Measurements from ENCODE around the gene FRMD1. TPM values are rescaled to one million over a fixed set of nuclear protein-coding genes. Genes with fewer than 3 reads are reported as not detected.

The FRMD1 gene
- total RNA-seq, 4 donors from 2014 or later: 35.4 to 86.4 (median 47.7) TPM

DNA sequence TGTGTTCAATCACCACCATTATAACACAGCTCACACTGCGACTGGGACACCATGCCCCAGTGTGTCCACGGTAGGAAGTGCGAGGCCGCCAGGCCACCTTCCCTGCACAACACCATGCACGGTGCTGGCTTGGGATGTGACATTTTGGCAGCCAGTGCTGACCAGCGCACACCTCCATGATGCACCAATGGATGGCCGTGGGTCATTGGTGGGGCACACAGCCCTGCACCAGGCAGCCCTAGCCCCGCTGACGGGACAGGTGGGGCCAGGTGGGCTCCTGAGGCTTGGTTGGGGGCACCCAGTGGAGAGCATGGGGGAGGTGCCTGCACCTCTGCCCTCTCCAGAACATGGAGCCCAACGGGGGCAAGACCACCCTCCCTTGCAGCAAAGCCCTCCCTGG lies 18.2 kb upstream of the FRMD1 start:
- no peak for TF ChIP-seq POLR2AphosphoS5 (IDR thresholded peaks at IDR 0.05)
- 94% methylated on average over 7 of the region's 10 CpGs; no CpG with 5 or more reads in 1 of the 2 donors for WGBS, 2 donors (ENCODE audit: low coverage in 1 of 2)
- peaks cover 33% of the 10 kb centered on the region for H3K27me3 ChIP-seq
- H3K4me1 ChIP-seq: peaks cover 0 to 15% (median 5%) of the 10 kb centered on the region in 4 donors
- no peak for DNase-seq
- in situ Hi-C loops (cut with MboI; ENCODE audit: low pct_ligation_motif_present in 1 of 4, low pct_unique_long_range_greater_than_20kb in 1 of 4, low sequenced_read_pairs in 3 of 4): no loop called here
- H3K36me3 ChIP-seq: no peaks in the 10 kb centered on the region
- no peak overlapping the region for H3K4me3 ChIP-seq
- H3K9me3 ChIP-seq: no peaks in the 10 kb centered on the region
- intact Hi-C loops (cut with DNase I; ENCODE audit: low total_unique reads): no loop called here
- no peak overlapping the region for H3K27ac ChIP-seq

GRCh38 chr6:168096271-168096764 lies 17.3 kb upstream of the FRMD1 start:
- no peak for TF ChIP-seq EP300 (IDR thresholded peaks at IDR 0.05; ENCODE audit: low read depth)
- TF ChIP-seq POLR2AphosphoS5 (IDR thresholded peaks at IDR 0.05): no peak
- TF ChIP-seq, protein P1, sequence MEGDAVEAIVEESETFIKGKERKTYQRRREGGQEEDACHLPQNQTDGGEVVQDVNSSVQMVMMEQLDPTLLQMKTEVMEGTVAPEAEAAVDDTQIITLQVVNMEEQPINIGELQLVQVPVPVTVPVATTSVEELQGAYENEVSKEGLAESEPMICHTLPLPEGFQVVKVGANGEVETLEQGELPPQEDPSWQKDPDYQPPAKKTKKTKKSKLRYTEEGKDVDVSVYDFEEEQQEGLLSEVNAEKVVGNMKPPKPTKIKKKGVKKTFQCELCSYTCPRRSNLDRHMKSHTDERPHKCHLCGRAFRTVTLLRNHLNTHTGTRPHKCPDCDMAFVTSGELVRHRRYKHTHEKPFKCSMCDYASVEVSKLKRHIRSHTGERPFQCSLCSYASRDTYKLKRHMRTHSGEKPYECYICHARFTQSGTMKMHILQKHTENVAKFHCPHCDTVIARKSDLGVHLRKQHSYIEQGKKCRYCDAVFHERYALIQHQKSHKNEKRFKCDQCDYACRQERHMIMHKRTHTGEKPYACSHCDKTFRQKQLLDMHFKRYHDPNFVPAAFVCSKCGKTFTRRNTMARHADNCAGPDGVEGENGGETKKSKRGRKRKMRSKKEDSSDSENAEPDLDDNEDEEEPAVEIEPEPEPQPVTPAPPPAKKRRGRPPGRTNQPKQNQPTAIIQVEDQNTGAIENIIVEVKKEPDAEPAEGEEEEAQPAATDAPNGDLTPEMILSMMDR (IDR thresholded peaks at IDR 0.05): no peak
- no peak for TF ChIP-seq POLR2A (IDR thresholded peaks at IDR 0.05)
- H3K27ac ChIP-seq: no peak overlapping the region

GRCh38 chr6:168095716-168096250 lies 16.8 kb upstream of the FRMD1 start:
- Histone ChIP-seq H3K27ac (no peak overlapping the region), H3K9me3 (no peaks in the 10 kb centered on the region), H3K36me3 (no peaks in the 10 kb centered on the region), H3K4me3 (no peak overlapping the region), H3K27me3 (peaks cover 18% of the 10 kb centered on the region), H3K4me1 (peaks cover 0 to 13% (median 9%) of the 10 kb centered on the region in 4 donors)
- in situ Hi-C loops (cut with MboI; ENCODE audit: low pct_ligation_motif_present in 1 of 4, low pct_unique_long_range_greater_than_20kb in 1 of 4, low sequenced_read_pairs in 3 of 4): no loop called here
- no peak for DNase-seq
- intact Hi-C loops (cut with DNase I; ENCODE audit: low total_unique reads): no loop called here
- 82% methylated on average over 14 of the region's 14 CpGs; no CpG with 5 or more reads in 1 of the 2 donors for WGBS, 2 donors (ENCODE audit: low coverage in 1 of 2)
- TF ChIP-seq EP300 (IDR thresholded peaks at IDR 0.05; ENCODE audit: low read depth): no peak
- TF ChIP-seq, protein P1 (IDR thresholded peaks at IDR 0.05): no peak
- TF ChIP-seq POLR2A (IDR thresholded peaks at IDR 0.05): no peak
- TF ChIP-seq POLR2AphosphoS5 (IDR thresholded peaks at IDR 0.05): no peak

More at GRCh38 chr6:168096271-168096764, 17.3 kb upstream of the FRMD1 start:
- Histone ChIP-seq H3K27me3 (peaks cover 24% of the 10 kb centered on the region), H3K36me3 (no peaks in the 10 kb centered on the region), H3K9me3 (no peaks in the 10 kb centered on the region), H3K4me3 (no peak overlapping the region), H3K4me1 (peaks cover 0 to 10% (median 6%) of the 10 kb centered on the region in 4 donors)
- in situ Hi-C loops (cut with MboI; ENCODE audit: low pct_ligation_motif_present in 1 of 4, low pct_unique_long_range_greater_than_20kb in 1 of 4, low sequenced_read_pairs in 3 of 4): no loop called here
- 73% methylated on average over 12 of the region's 13 CpGs; no CpG with 5 or more reads in 1 of the 2 donors for WGBS, 2 donors (ENCODE audit: low coverage in 1 of 2)
- no peak for DNase-seq
- intact Hi-C loops (cut with DNase I; ENCODE audit: low total_unique reads): no loop called here

- H3K27me3 ChIP-seq: peaks cover 13% of the 10 kb centered on the region
- H3K4me3 ChIP-seq: no peak overlapping the region
- TF ChIP-seq EP300 (IDR thresholded peaks at IDR 0.05; ENCODE audit: low read depth) (no peak), POLR2A (IDR thresholded peaks at IDR 0.05) (no peak), POLR2AphosphoS5 (IDR thresholded peaks at IDR 0.05) (no peak)
- TF ChIP-seq, protein P1 (IDR thresholded peaks at IDR 0.05): no peak
- no peaks in the 10 kb centered on the region for H3K36me3 ChIP-seq
- intact Hi-C loops (cut with DNase I; ENCODE audit: low total_unique reads) (no loop called here), in situ Hi-C loops (cut with MboI; ENCODE audit: low pct_ligation_motif_present in 1 of 4, low pct_unique_long_range_greater_than_20kb in 1 of 4, low sequenced_read_pairs in 3 of 4) (no loop called here)
- peaks cover 0 to 15% (median 11%) of the 10 kb centered on the region in 4 donors for H3K4me1 ChIP-seq
- WGBS, 2 donors (ENCODE audit: low coverage in 1 of 2): 92% methylated on average over 8 of the region's 17 CpGs; no CpG with 5 or more reads in 1 of the 2 donors
- H3K9me3 ChIP-seq: no peaks in the 10 kb centered on the region
- no peak for DNase-seq
- no peak overlapping the region for H3K27ac ChIP-seq
These were observed 16.2 kb upstream of the FRMD1 start for GRCh38 chr6:168095171-168095691.

Data from transverse colon (tissue), 4 donors.